G401.6 (cell line): ENCODE measurements around the gene IKBKE.
"Not testable (repeated sequence)": the region's sequence is repeated elsewhere in the genome, so short reads cannot be mapped to it uniquely, and the experiment has no call there.

Experiments used
- FAIRE-seq: peaks from 2 replicates; lab custom pipeline; 2012; peaks lifted over from hg19 to GRCh38; lab: Jason Lieb, UNC

IKBKE gene

DNA sequence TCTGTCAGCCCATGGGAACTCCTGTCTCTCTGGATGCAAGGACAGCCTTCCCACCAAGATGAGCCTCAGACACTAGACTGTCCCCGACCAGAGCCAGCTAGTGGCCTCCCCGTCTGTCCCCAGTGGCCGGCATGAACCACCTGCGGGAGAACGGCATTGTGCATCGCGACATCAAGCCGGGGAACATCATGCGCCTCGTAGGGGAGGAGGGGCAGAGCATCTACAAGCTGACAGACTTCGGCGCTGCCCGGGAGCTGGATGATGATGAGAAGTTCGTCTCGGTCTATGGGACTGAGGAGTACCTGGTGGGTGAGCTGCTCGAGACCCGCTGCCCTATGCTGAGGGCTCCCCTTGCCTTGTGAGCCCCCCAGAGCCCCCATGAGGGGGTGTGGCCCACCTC, 5.8 kb downstream of the IKBKE start:
- FAIRE-seq, result no peak

DNA sequence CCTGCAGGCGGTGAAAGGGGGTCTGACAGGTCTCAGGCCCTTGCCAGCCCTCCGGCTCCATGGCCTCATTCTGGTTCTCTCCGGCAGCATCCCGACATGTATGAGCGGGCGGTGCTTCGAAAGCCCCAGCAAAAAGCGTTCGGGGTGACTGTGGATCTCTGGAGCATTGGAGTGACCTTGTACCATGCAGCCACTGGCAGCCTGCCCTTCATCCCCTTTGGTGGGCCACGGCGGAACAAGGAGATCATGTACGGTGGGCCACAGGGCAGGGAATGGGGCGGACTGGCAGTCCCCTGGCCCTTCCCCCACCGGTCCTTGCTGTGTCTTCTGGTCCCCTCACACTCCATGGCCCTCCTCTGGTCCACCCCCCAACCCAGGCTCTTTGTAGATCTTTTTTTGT, 6.3 kb downstream of the IKBKE start:
- no peak for FAIRE-seq

DNA sequence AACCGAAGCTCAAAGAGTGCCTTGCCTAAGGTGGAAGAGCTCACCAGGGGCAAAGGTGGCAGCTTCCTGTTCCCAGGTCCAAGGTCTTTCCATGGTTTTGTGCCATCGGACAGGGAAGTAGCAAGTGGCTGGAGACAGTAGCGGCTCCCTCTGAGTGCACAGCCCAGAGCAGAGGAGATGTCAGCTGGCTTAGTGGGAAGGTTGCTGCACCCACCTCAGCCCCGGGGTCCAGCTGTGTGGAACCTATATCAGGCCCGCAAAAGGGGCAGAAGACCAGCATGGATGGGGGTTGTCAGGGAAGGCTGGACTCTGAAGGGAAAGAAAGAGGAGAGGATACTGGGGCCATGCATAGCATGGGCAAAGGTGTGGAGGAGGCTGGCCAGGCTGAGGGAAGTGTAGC, 6.8 kb downstream of the IKBKE start:
- no peak for FAIRE-seq

DNA sequence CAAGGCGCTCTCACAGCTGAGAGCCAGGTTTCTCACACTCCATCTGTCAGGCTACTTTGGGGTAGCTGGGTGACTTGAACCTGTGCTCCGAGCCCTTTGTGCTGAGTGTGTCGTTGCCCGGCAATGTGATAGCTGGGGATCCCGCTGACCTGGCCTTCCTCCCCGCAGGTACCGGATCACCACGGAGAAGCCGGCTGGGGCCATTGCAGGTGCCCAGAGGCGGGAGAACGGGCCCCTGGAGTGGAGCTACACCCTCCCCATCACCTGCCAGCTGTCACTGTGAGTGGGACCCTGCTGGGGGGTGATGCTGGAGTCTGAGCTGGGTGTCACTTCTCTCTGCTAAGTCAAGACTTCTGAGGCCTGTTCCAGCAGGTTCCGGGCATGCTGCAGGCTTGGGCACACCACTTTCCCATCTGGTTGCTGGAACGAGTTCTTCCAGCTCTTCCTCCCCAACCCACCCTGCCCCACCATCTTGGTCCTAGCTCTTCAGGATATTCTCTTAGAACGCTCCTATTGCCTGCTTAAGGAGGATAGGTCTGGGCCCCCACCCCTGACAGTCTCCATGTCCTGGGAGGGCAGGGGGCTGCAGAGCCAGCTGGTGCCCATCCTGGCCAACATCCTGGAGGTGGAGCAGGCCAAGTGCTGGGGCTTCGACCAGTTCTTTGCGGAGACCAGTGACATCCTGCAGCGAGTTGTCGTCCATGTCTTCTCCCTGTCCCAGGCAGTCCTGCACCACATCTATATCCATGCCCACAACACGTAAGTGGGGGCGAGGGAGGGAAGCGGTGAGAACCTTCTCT, 7.5 kb downstream of the IKBKE start:
- no peak for FAIRE-seq

DNA sequence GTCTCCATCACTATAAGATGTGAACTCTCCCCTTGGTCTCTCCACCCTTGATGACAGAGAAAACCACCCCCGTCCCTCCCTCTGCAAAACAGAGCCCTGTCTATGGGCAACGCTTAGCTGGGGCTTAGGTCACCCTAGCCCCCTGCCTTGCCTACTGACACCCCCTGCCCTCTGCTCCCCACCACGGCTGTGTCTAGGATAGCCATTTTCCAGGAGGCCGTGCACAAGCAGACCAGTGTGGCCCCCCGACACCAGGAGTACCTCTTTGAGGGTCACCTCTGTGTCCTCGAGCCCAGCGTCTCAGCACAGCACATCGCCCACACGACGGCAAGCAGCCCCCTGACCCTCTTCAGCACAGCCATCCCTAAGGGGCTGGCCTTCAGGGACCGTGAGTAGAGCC, 8.5 kb downstream of the IKBKE start:
- no peak for FAIRE-seq

DNA sequence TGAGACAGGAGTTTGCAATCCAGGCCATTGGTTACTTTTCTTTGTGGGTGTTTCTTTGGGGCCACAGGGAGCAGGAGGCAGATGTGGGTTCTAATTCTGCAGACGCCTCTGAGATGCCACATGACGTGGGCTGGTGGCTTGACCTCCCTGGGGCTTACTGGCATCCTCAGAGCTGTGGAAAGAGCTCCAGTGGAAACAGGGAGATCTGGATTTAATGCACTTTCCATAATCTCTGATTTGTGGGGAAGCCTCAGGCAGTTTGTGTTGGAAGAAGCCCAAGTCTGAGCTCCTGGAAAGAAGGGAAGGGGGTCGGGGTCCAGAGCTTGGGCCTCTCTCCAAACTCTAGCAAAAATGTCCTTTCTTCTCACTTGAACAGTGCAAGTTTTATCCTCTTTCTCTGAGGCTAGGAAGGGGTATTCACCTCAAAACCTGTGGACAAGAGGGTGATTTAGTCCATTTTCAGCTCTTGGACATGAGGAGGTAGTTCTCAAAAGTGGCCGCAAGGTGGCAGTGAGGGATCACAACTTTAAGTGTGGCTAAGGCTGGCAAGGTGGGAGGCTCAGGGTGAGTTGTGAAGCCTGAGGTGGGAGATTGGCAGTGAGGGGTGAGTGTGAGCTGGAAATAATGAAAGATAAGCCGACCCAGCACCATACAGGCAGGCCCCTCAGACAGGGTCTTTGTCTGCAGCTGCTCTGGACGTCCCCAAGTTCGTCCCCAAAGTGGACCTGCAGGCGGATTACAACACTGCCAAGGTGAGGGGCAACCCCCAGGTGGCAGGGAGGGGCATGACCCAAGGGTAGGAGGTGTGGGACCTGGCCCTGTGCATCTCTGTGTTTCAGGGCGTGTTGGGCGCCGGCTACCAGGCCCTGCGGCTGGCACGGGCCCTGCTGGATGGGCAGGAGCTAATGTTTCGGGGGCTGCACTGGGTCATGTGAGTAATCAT, 9.2 kb downstream of the IKBKE start:
- peak; percentile 62 for FAIRE-seq

DNA sequence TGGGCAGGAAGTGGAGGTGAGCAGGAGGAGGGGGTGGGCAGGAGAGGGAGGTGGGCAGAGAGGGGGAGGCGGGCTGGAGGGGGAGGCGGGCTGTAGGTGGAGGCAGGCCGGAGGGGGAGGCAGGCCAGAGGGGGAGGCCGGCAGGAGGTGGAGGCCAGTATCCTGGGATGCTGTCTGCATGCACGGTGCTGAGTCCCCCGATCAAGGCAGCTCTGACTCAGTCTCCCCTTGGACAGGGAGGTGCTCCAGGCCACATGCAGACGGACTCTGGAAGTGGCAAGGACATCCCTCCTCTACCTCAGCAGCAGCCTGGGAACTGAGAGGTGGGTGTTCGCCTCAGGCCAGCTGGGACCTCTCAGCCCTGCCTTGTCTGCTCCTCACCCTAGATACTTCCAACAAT, 9.9 kb downstream of the IKBKE start:
- no peak for FAIRE-seq

DNA sequence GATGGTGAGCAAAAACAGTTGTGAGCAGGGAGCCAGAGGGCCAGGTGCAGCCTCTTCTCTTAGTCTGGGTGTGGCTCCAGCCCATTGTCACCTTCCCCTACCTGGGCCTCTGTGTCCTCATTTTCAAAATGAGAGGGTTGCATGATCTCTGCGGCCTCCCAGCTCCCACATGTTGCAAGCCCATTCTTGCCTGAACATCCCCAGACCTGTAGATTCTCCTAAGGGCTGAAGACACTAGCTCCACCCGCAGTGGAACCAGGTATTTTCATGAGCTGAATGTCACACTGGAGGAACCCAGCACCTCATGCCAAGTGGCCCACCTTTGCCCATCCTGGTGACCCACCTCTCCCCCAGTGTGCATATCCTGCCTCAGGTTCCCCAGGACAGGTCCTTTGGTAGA, 12.3 kb downstream of the IKBKE start:
- no peak for FAIRE-seq

DNA sequence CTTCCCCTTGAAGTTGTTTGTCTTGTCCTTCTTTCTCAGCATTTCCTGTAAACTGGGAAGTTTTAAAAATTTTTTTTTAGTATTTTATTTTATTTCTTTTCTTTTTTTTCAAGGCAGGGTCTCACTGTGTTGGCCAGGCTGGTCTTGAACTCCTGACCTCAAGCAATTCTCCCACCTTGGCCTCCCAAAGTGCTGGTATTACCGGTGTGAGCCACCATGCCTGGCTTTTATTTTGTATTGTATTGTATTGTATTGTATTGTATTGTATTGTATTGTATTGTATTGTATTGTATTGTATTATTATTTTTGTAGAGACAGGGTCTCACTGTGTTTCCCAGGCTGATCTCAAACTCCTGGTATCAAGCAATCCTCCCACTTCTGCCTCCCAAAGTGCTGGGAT, 13.6 kb downstream of the IKBKE start:
- not testable (repeated sequence) for FAIRE-seq

DNA sequence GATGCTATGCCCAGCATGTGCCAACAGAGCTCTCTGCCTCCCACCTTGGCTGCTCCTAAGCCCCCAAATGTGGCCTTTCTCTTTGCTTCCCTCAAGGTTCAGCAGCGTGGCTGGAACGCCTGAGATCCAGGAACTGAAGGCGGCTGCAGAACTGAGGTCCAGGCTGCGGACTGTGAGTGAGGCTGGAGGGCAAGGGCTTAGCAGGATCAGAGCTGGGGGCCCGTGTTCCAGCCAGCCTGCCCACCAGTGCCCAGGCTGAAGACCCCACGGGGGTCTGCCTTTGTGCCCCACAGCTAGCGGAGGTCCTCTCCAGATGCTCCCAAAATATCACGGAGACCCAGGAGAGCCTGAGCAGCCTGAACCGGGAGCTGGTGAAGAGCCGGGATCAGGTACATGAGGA, 14.6 kb downstream of the IKBKE start:
- FAIRE-seq, result no peak

DNA sequence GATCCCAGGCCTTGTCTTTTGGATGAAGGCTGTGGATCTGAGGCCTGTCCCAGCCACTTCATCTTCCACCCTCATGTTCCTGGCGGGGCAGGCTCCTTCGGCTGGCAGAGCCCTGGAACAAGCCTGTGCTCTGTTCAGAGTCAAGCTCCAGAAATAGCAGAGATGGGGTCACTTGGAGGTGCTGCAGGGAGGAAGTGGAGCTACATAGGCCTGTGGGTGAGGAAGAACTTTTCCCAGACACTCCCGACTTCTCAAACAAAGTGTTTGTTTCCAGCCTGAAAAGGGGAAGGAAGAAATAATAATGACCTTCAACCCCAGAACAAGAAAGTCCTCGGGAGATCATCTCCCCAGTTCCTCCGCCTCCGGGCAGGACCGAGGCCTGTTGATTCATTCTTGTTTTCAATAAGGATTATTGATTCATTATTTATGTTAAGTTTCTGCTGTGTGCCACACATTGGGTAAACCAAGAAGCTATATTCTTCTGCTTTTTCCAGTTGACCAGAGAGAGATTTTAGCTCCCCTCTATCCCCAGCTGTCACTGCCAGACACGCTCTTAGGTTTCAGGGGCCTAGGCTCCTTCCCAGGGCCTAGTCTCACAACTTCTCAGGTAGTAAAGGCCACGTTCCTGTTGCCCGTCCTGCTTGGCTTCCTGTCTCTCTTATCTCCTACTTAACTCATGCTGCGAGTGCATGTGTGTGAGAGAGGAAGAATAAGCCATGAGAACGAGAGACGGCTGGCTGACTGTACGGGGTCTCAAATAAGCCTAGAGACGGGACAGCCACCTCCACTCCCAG, 16.9 kb downstream of the IKBKE start:
- FAIRE-seq, result no peak

DNA sequence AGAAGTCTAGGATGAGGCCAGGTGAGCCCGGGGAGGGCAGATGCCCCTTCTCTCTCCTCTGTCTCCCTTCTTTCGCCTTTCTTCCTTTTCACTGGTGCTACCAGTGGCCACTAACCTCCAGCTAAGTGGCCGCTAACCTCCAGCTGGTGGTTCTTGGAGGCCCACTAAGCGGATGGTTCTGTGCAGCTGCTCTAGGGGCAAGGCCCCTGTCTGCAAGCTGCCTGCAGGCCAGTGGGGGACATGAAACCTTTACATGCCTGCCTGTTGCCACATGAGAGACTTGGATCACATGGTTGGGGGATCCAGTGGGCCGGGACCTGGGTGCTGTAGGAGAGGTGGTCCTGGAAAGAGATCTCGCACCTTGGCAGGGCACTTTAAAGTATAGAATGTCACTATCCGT, 17.7 kb downstream of the IKBKE start:
- no peak for FAIRE-seq

DNA sequence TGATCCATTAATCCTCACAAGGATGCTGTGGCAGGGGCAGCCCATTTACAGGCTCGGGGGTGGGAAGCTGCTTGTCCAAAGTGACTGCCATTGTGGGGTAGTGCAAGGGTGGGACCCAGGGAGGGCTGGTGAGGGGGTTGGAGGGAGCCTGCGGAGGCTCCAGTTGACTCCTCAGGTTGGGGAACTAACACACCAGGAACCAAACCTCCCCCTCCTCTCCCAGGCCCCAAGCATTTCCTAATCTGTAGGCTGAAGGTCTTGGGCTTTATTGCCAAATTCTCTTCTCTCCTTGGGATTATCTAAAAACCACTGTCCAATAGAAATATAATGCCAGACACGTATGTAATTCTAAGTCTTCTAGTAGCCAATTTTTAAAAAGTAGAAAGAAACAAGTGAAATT, 18.2 kb downstream of the IKBKE start:
- FAIRE-seq, result no peak

DNA sequence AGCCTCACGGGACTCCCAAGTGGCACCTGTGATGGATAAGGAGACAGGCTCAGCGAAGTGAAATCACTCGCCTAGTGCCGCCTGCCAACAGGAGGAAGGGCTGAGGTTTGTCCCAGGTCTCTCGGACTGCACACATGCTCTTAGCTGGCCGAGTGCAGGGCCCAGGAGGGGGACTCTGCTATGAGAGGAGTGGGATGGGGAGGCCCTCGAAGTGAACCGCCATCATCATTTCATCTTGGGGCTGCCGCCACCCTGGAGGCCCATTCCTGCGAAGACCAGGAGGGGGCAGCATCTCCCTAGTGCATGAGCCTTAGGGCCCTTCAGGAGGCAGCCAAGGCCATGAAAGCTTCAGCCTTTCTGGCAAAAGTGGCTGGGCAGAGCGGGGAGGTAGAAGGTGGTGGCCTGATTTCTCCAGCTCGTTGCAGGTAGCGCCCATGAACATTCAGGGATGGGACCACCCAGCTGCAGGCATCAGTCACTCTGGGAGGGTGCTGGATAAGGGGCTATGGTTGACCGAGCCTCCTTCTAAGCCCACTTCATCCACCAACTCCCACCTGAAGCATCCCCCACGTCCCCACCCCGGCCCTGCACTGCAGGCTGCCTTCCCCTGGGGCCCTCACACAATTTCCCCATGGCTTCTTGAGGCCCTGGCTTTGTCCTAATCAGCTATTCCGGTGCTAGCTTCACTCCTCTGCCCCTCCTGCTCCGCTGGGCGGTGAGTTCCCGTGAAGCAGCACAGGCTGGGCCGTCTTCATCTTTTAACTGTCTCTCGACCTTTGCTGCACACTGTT, 19.9 kb downstream of the IKBKE start:
- no peak for FAIRE-seq

DNA sequence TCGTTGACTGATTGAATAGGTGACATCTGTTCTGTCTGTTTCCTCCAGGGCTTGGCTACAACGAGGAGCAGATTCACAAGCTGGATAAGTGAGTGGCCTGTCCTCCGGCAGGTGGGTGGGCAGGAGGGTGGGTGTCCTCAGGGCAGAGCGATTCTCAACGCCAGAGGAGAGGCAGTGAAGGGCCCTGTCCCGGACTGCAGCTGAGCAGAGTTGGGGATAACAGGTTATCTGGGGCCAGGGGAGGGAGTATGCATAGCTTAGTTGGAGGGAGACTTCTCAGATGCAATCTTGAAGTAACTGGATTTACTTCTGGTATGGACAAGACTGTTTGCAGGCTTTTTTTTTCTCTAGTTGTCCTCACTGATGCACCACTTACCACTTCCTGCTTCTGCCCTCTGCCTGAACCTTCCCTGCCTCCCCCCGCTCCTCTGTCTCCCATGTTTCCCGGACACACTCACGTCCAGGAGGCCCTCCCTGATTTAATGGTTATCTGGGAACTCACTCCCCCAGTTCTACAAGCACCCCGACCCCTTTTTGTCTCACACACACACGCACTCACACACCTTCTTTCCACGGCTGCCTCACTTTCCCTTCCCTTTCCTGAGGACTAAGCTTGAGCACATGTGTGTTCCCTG, 20.6 kb downstream of the IKBKE start:
- no peak for FAIRE-seq

DNA sequence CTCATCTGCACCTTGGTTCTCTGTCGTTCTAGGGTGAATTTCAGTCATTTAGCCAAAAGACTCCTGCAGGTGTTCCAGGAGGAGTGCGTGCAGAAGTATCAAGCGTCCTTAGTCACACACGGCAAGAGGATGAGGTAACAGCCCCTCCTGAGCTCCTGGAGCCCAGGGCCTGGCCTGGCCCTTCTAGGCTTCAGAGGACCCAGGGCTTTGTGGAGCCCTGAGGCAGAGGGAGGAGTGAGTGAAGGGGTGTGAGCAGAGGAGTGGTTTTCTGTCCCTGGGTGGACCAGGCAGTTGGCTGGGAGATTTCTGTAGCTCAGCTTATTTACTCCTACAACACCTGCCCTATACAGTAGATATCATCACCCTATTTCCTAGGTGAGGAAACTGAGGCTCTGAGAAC, 21.3 kb downstream of the IKBKE start:
- no peak for FAIRE-seq

DNA sequence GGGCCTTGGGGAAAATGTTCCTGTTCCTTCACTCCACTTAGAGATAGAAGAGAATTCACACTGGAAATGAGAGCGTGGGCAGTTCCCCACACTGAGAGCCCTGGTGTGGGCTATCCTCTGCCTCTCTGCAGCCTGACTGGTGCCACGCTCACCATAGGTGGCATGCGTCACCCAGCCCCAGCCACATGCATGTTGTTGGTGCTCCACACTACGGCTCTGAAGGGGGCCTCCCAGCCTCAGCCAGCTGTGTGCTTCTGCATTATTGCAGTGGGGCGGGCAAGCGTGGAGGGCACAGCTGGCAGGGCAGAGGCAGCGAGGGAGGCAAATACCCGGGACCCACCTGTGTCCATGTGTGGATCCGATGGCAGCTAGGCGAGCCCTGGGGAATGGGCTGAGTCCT, 22.3 kb downstream of the IKBKE start:
- no peak for FAIRE-seq

DNA sequence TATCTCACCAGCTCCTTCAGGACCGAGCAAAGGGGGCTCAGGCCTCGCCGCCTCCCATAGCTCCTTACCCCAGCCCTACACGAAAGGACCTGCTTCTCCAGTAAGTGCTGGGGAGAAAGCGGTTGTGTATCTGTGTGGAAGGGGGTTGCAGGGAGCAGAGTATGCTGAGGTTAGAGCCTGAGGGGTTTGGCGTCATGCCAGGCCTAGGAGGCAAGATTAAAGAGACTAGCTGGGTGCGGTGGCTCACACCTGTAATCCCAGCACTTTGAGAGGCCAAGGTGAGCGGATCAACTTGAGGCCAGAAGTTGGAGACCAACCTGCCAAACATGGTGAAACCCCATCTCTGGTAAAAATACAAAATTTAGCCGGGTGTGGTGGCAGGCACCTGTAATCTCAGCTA, 23.0 kb downstream of the IKBKE start:
- FAIRE-seq, result no peak

DNA sequence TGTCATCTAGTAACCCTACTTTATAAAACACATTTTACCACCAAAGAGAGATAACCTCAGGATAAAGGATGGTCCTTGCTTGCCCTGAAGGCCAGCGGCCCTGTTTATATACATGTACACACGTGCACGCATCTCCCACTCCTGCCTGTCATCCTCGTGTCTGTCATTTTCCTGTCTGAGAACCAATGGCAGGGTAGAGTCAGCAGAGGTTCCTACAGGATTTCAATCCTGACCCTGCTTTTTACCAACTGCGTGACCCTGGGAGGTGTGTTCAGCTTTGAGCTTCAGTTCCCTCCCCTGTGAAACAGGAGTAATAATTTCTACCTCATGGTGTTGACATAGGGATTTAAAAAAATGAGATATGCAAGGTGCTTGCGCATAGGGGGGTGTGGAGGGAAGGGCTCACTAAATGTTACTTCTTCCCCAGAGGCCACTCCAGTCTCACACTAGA, 24.8 kb downstream of the IKBKE start:
- no peak for FAIRE-seq

DNA sequence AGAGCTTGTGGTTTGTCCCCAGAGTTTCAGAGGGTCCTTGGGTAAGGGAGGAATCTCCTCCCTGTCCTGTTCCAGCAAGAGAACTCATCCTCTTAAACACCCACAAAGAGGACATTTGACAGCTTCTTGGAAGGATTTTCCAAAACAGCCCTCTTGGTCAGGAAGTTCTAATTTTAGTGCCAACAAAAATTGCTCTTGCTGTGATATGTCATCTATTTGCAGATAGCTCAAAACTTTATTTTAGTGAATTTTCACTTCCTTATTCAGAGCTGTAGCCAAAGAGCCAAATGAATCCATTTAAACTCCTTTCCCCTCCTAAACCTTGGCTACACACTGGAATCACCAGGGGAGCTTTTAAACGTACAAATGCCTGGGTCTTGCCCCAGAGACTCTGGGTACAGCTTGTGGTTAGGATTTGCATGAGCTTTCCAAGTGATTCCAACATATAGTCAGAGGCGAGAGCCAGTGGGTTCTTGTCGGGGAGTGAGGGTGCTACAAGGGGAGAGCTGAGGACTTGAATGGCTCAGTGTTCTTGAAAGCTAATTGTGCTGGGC, 25.3 kb downstream of the IKBKE start:
- no peak for FAIRE-seq
